GM08714 (cell line): ENCODE data around the gene GXYLT1.
"Not testable (repeated sequence)": the region's sequence is repeated elsewhere in the genome, so short reads cannot be mapped to it uniquely, and the experiment has no call there.

Experiments used
- H3K4me3 ChIP-seq: fragments of 200-500 bp; sonication (Bioruptor generic); 2 replicates; pipeline ENCODE4 v1.5.1; 2014; ENCODE audit warnings: mild to moderate bottlenecking, low read length, inconsistent platforms
- ZNF274 ChIP-seq: IDR thresholded peaks from 2 replicates; pipeline ENCODE4 v1.6.1; 2012; ENCODE audit warnings: mild to moderate bottlenecking, low read depth, low read length

Gene GXYLT1

DNA sequence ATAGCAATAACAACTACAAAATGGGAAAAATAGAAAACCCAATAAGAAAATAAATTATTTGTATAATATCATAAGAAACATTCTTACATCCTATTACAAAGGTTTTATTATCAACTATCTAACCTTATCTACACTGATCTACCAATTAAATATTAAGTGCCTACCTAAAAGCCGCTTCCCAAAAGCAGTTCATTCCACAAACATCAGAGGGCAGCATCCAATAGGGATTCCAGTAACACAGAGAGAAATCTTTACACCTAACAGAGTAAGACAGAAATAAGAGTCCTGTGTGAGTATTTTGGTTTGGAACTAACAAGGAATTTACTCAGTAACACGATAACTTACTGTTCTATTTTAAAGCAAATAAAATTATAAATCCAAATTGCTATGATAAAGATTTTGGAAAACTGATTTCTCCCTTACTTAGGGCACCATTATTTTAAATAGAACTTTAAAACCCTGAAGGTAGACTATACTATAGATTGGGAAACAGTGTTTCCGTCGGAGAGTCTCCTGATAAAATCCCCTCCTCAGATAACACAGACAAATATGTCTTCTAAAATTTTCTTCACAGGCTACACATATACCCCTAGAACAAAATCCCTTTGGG, 15.0 kb downstream of the GXYLT1 start:
- no peak overlapping the region for H3K4me3 ChIP-seq
- no peak for TF ChIP-seq ZNF274

DNA sequence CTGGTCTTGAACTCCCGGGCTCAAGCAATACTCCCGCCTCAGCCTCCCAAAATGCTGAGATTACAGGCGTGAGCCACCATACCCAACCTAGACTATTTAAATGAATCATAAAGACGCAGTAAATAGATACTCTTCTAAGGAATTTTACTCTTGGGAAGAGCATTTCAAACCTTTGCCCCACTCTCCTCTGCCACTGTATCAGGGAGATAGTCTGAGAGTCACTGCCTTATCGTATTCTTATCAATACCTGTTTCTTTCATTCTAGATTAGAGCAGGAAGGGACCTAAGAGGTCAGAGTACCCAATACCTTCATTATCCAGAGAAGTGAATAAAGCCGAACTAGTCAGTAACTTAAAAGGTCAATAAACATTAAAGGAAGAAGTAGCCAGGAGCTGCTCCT, 15.8 kb downstream of the GXYLT1 start:
- TF ChIP-seq ZNF274: no peak
- H3K4me3 ChIP-seq: no peak overlapping the region

DNA sequence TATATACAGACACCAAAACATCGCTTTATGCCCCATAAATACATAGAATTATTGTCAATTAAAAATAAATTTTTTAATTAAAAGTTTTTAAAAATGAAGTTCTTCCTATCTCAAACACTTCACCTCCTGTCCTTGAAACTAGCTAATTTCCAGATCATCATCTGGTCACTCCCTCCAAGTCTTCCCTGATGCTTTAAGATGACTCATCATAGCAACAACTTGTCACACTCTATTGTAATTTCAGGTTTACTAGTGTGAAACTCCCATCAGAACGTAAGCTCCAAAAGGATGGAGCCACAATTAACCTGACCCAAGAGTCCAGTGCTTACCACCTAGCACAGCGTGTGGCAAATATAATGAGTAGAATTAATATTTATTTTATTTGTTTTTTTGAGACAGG, 16.3 kb downstream of the GXYLT1 start:
- TF ChIP-seq ZNF274: no peak
- H3K4me3 ChIP-seq: no peak overlapping the region

DNA sequence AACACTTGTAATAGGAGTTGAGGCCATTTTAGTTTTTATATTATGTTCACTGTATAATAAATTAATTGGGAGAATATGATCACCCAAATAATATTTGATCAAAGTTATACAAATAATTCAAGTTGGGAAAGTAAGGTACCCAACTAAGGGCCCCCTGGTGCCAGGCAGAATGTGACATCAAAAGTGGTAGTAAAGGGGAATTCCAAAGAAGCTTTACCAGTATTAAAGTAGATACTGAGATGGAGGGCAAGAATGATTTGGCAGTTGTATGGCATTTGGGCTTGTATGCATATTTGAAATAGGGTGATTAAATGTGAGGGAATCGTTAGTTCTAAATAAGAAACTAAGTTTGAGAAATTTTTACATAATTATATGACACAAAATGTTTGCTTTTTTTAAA, 17.7 kb downstream of the GXYLT1 start:
- no peak for TF ChIP-seq ZNF274
- no peak overlapping the region for H3K4me3 ChIP-seq

DNA sequence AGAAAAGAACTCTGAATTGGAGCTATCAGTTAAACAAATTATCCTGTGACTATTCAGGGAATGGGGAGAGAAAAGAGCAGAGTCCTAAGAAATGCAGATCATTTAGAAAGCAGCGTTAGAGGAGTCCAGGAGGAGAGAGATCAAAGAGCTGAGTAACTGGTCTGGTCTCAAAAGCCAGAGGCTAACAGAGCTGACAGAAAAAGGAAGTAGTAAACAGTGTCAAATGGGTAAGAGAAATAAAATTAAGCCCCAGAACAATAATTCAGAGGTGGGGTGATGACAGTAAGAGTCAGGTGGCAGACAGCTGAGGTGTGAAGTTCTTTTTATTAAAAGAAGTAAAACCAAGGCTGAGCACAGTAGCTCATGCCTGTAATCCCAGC, 19.3 kb downstream of the GXYLT1 start:
- no peak for TF ChIP-seq ZNF274
- H3K4me3 ChIP-seq: no peak overlapping the region

DNA sequence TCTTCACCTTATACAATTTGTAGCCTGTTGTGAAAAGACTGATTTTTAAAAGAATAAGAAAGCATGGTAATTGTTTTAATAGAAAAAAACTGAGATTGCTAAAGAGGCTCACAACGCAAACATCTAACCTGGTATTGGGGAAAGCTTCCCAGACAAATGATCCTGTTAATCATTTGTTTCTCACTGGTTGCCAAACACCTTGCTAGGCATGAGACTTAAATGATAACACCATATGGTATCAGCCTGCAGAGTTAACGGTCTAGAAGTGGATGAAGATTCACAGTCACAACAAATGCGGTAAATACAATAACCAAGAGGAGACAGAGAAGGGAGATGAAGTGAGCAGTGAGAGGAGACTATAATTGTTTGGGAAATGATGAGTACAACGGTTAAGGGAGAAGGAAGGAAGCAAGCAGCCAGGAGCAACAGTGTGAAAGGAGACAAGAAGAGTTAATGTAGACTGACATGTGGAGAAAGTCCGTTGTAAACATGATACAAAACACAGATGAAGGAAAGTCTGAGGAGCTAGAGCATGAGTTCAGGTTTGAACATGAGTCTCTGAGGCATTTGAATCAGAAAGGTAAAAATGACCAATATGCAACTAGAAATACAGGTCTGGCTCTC, 19.8 kb downstream of the GXYLT1 start:
- no peak for TF ChIP-seq ZNF274
- H3K4me3 ChIP-seq: no peak overlapping the region

DNA sequence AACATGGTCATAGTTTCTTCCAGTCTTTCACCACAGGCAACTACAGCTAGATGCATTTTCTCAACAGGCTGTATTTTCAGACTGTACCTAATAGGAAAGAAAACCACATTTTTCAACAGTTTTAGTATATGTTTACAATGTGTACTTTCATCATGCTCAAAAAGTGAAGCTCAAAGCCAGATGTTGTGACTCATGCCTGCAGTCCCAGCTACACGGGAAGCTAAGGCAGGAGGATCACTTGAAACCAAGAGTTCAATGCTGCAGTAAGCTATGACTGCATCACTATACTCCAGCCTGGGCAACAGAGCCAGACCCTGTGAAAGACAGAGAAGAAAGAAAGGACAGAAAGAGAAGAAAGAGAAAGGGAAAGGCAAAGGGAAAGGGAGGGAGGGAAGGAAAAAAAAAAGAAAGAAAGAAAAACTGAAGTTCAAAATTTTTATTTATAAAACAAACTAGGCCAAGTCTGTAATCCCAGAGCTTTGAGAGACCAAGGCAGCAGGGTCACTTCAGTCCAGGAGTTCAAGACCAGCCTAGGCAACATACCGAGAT, 25.5 kb downstream of the GXYLT1 start:
- no peak overlapping the region for H3K4me3 ChIP-seq
- TF ChIP-seq ZNF274: no peak

DNA sequence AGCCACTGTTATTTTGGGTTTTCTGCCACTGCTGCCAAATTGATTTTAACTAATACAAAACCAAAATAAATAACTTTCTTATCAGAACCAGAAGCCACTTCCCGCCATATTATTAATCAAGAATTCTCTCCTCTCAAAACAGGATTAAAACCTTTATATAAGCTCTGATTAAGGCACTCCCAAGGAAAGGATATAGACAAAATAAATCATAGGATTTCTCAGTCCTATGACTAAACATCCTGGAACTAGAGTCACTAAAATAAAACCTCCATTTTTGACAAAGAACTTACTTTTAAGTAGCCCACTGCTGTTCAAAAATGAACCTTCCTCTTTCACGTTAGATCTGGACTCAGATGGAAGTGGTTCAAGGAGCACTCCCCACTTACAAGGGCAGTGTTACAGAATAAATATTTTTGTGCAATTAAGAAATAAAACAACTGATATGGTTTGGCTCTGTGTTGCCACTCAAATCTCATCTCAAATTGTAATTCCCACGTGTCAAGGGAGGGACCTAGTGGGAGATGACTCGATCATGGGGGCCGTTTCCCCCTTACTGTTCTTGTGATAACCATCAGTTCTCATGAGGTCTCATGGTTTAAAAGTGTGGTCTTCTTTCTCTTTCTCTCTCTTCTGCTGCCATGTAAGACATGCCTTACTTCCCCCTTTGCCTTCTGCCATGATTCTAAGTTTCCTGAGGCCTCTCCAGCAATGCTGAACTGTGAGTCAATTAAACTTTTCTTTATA, 26.4 kb downstream of the GXYLT1 start:
- H3K4me3 ChIP-seq: no peak overlapping the region
- TF ChIP-seq ZNF274: no peak

DNA sequence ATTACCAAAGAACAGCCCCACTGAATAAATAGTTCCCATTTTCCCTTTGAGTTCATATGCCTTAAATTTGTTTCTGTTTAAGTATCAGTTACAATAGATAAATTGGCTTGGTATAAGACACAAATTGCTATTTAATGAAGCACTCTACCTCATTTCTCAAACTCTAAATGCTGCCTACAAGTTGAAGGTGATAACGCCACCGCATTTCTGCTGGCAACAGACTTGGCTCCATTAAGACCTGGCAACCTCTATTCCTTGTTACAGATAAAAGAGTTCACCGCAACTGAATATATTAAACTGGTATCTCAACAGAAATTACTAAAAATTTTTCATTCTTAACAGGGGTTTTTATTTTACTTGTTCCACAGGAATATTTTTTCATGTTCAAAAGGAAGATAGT, 35.6 kb downstream of the GXYLT1 start:
- no peak for TF ChIP-seq ZNF274
- no peak overlapping the region for H3K4me3 ChIP-seq

DNA sequence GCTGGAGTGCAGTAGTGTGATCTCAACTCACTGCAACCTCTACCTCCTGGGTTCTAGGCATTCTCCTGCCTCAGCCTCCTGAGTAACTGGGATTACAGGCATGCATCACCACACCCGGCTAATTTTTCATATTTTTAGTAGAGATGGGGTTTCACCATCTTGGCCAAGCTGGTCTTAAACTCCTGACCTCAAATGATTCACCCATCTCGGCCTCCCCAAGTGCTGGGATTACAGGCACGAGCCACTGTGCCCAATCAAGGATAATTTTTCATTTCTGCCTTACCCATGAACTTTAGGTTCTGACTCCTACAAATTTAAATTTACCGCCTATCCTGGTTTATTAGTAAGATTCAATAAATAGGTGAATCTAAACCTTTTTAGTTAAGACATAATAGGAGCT, 37.9 kb downstream of the GXYLT1 start:
- not testable (repeated sequence) for H3K4me3 ChIP-seq

DNA sequence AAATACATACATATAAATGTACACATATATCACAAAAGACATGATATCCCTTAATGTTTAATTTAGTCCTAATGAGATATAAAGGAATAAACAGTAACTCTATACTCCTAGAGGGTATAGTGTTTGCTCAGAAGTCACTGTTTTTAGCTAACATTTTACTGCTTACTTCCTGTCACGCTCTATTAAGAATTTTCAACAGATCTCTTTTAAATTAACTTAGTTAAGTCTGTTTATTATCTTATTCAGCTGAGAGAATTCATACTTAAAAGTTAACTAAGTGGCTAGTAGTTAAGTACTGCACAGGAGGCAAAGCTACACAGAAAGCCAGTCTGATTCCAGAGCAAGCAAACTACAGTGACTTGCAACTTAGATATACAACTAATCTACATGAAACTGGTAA, 39.9 kb downstream of the GXYLT1 start:
- no peak overlapping the region for H3K4me3 ChIP-seq
- no peak for TF ChIP-seq ZNF274

DNA sequence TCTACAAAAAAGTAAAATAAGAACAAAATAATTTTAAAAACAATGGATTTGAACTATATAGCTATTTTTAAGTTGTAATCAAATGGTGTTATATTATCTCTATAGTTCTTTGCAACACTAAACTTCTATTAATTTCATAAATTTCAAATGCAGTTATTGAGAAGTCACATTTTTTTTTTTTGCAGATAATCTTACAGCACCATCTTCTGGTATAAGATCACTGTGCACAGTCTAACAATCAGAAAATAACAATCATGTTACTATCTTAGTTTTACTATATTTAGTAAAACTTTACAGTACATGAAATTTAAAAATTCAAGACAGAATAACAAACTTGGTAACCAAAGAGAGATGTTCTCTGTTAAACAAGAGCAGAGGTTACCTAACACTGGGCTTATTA, 40.6 kb downstream of the GXYLT1 start:
- no peak overlapping the region for H3K4me3 ChIP-seq
- no peak for TF ChIP-seq ZNF274

DNA sequence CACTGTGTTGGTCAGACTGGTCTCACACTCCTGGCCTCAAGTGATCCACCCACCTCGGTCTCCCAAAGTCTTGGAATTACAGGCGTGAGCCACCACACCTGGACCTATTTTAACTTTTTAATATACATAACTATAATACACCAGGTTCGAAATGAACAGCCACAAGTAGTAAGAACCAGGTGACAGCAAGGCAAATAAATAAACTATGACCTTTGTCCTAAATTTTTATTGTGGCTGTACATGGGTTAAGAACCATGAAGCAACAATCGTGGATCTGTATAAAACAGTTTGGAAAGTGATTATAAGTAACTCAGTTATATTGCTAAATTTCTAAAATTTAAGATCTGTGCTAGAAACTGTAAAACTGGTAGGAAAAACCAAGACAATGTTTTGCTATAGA, 41.5 kb downstream of the GXYLT1 start:
- TF ChIP-seq ZNF274: no peak

DNA sequence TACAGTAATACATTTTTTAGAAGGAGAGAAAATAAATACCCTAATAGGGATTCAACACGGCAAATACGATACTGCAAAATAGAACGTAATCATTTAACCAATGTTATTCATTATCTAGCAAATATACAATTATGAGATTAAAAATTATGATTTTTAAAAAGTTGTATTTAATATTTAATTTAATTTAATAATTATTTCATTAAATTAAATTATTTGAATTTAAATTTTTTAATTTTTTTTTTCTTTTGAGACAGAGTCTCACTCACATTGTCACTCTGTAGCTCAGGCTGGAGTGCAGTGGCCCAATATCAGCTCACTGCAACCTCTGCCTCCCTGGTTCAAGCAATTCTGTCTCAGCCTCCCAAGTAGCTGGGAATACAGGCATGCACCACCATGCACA, 42.0 kb downstream of the GXYLT1 start:
- H3K4me3 ChIP-seq: no peak overlapping the region
- no peak for TF ChIP-seq ZNF274

More for the DNA sequence above, 41.5 kb downstream of the GXYLT1 start:
- no peak overlapping the region for H3K4me3 ChIP-seq

DNA sequence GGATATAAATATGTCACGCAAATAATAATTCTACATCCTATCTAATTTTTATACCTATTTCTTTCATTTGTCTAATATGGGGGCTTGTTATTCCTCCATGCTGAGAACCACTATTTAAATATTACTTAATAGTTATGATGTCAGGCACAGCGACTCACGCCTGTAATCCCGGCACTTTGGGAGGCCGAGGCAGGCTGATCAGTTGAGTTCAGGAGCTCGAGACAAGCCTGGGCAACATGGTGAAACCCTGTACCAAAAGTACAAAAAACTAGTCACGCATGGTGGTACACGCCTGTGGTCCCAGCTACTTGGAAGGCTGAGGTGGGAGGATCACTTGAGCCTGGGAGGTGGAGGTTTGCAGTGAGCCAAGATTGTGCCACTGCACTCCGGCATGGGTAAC, 45.2 kb downstream of the GXYLT1 start:
- no peak for TF ChIP-seq ZNF274
- H3K4me3 ChIP-seq: no peak overlapping the region
